ENCODE measurements around the gene SLC4A7.
A peak's percentile ranks its signal among the peaks of the same experiment; 100 is the strongest.
"Not testable (repeated sequence)": the region's sequence is repeated elsewhere in the genome, so short reads cannot be mapped to it uniquely, and the experiment has no call there.

Gene SLC4A7

GRCh38 chr3:27484015-27484844 is at the start of gene SLC4A7:
TSS of gene SLC4A7 (minus strand) at chr3:27484384. CDS start at chr3:27484126, 258 bp downstream.
- DNase-seq, result peak; percentile 91
- in situ Hi-C loops (cut with HindIII; ENCODE audit: low pct_ligation_motif_present, low pct_unique_long_range_greater_than_20kb, low sequenced_read_pairs), result no loop called here

GRCh38 chr3:27533261-27533607 is 49.0 kb upstream of the SLC4A7 start:
- in situ Hi-C loops (cut with HindIII; ENCODE audit: low pct_ligation_motif_present, low pct_unique_long_range_greater_than_20kb, low sequenced_read_pairs), result no loop called here
- DNase-seq, result peak; percentile 23

- peak; percentile 29 for DNase-seq
- in situ Hi-C loops (cut with HindIII; ENCODE audit: low pct_ligation_motif_present, low pct_unique_long_range_greater_than_20kb, low sequenced_read_pairs), result no loop called here
Observed at GRCh38 chr3:27532426-27533260, 48.5 kb upstream of the SLC4A7 start.

GRCh38 chr3:27531193-27531751 is 47.1 kb upstream of the SLC4A7 start:
- in situ Hi-C loops (cut with HindIII; ENCODE audit: low pct_ligation_motif_present, low pct_unique_long_range_greater_than_20kb, low sequenced_read_pairs); DNase-seq: not testable (repeated sequence)

GRCh38 chr3:27528791-27529190 is 44.6 kb upstream of the SLC4A7 start:
- DNase-seq, result no peak
- in situ Hi-C loops (cut with HindIII; ENCODE audit: low pct_ligation_motif_present, low pct_unique_long_range_greater_than_20kb, low sequenced_read_pairs), result no loop called here

- in situ Hi-C loops (cut with HindIII; ENCODE audit: low pct_ligation_motif_present, low pct_unique_long_range_greater_than_20kb, low sequenced_read_pairs), result no loop called here
- DNase-seq, result no peak
Observed at GRCh38 chr3:27526614-27527315, 42.6 kb upstream of the SLC4A7 start.

- in situ Hi-C loops (cut with HindIII; ENCODE audit: low pct_ligation_motif_present, low pct_unique_long_range_greater_than_20kb, low sequenced_read_pairs), result no loop called here
- DNase-seq, result no peak
Observed at GRCh38 chr3:27521872-27522265, 37.7 kb upstream of the SLC4A7 start.

- in situ Hi-C loops (cut with HindIII; ENCODE audit: low pct_ligation_motif_present, low pct_unique_long_range_greater_than_20kb, low sequenced_read_pairs), result no loop called here
- DNase-seq, result no peak
Observed at GRCh38 chr3:27521179-27521871, 37.1 kb upstream of the SLC4A7 start.

- in situ Hi-C loops (cut with HindIII; ENCODE audit: low pct_ligation_motif_present, low pct_unique_long_range_greater_than_20kb, low sequenced_read_pairs), result no loop called here
- no peak for DNase-seq
Observed at GRCh38 chr3:27511724-27512422, 27.7 kb upstream of the SLC4A7 start.

GRCh38 chr3:27509376-27509775 is 25.2 kb upstream of the SLC4A7 start:
- DNase-seq, result no peak
- in situ Hi-C loops (cut with HindIII; ENCODE audit: low pct_ligation_motif_present, low pct_unique_long_range_greater_than_20kb, low sequenced_read_pairs), result no loop called here

- no peak for DNase-seq
- in situ Hi-C loops (cut with HindIII; ENCODE audit: low pct_ligation_motif_present, low pct_unique_long_range_greater_than_20kb, low sequenced_read_pairs), result no loop called here
Observed at GRCh38 chr3:27508424-27508823, 24.2 kb upstream of the SLC4A7 start.

GRCh38 chr3:27507515-27508266 is 23.5 kb upstream of the SLC4A7 start:
- in situ Hi-C loops (cut with HindIII; ENCODE audit: low pct_ligation_motif_present, low pct_unique_long_range_greater_than_20kb, low sequenced_read_pairs), result no loop called here
- DNase-seq, result no peak

GRCh38 chr3:27507111-27507510 is 22.9 kb upstream of the SLC4A7 start:
- in situ Hi-C loops (cut with HindIII; ENCODE audit: low pct_ligation_motif_present, low pct_unique_long_range_greater_than_20kb, low sequenced_read_pairs), result no loop called here

GRCh38 chr3:27504749-27505148 is 20.6 kb upstream of the SLC4A7 start:
- in situ Hi-C loops (cut with HindIII; ENCODE audit: low pct_ligation_motif_present, low pct_unique_long_range_greater_than_20kb, low sequenced_read_pairs), result no loop called here
- no peak for DNase-seq

More at GRCh38 chr3:27507111-27507510, 22.9 kb upstream of the SLC4A7 start:
- no peak for DNase-seq

- in situ Hi-C loops (cut with HindIII; ENCODE audit: low pct_ligation_motif_present, low pct_unique_long_range_greater_than_20kb, low sequenced_read_pairs), result no loop called here
- DNase-seq, result no peak
Observed at GRCh38 chr3:27503526-27503925, 19.3 kb upstream of the SLC4A7 start.

- DNase-seq, result no peak
- in situ Hi-C loops (cut with HindIII; ENCODE audit: low pct_ligation_motif_present, low pct_unique_long_range_greater_than_20kb, low sequenced_read_pairs), result no loop called here
Observed at GRCh38 chr3:27501759-27502158, 17.6 kb upstream of the SLC4A7 start.

GRCh38 chr3:27500986-27501385 is 16.8 kb upstream of the SLC4A7 start:
- in situ Hi-C loops (cut with HindIII; ENCODE audit: low pct_ligation_motif_present, low pct_unique_long_range_greater_than_20kb, low sequenced_read_pairs), result no loop called here
- DNase-seq, result no peak

Data from ACHN (cell line).